Stomach (tissue), 4 donors: ENCODE results near the gene DCHS2.

ENCODE experiments used
- CTCF ChIP-seq, 7 experiments: fragments of 450-650 bp in 4 of 7; fragments of 200-600 bp in 3 of 7; sonication (generic) in 3 of 7; IDR thresholded peaks; one replicate each; pipeline ENCODE4 v1.5.1; 2016 to 2019; ENCODE audit warnings: antibody characterized with exemption in 7 of 7, control low read depth in 2 of 7, mild to moderate bottlenecking in 1 of 7
- POLR2A ChIP-seq, 4 donors: fragments of 450-650 bp; IDR thresholded peaks; one replicate each; pipeline ENCODE4 v1.6.1; 2016; ENCODE audit warnings: antibody characterized with exemption in 4 of 4, control low read depth in 2 of 4, mild to moderate bottlenecking in 1 of 4, moderate library complexity in 1 of 4

GRCh38 chr4:154332681-154333421, 158.7 kb downstream of the DCHS2 start:
- no peak for TF ChIP-seq CTCF (IDR thresholded peaks at IDR 0.05)
- no peak for TF ChIP-seq POLR2A (IDR thresholded peaks at IDR 0.05)
